Endothelial cell of umbilical vein (primary cell): ENCODE measurements around the gene PIRT. TPM values are rescaled to one million over a fixed set of nuclear protein-coding genes. Genes with fewer than 3 reads are reported as not detected.

Source experiments
- BruUV-seq: library from RNA; stranded (reverse); fragments of 400-500 nt; replicated peaks from 2 replicates; lab custom pipeline; 2021; lab: Mats Ljungman, UMichigan
- CTCF ChIA-PET: fragments of 300-600, 350-600 bp; sonication (Branson Sonifier 250); formaldehyde crosslinking; loops from one replicate; lab custom pipeline; 2021; ENCODE audit warnings: antibody characterized with exemption, inconsistent platforms; lab: Charles Lee
- POLR2A ChIA-PET: fragments of 300-600, 350-600 bp; sonication (Branson Sonifier 250); formaldehyde crosslinking; loops from one replicate; lab custom pipeline; 2021; ENCODE audit warnings: antibody characterized with exemption, inconsistent platforms; lab: Charles Lee
- DNase-seq: peaks from one replicate; pipeline ENCODE4 v3.0.0-alpha.2; 2011; ENCODE audit warnings: low read depth, low spot score
- FAIRE-seq: peaks from 2 replicates; lab custom pipeline; 2011; peaks lifted over from hg19 to GRCh38; lab: Jason Lieb, UNC
- H2AFZ ChIP-seq: 2 replicates; pipeline ENCODE4 v1.6.0; 2012; ENCODE audit warnings: low read depth, low read length, control low read depth, inconsistent platforms
- H3K27ac ChIP-seq: 2 replicates; pipeline ENCODE4 v1.5.1; 2011; ENCODE audit warnings: low read depth, mild to moderate bottlenecking, control low read depth, low read length, moderate library complexity; ENCODE audit not compliant: insufficient read depth
- H3K27me3 ChIP-seq, 2 experiments: 2 replicates each; pipeline versions ENCODE4 v1.6.0 to v1.6.1; 2011; ENCODE audit warnings: low read length in 2 of 2, mixed read lengths in 1 of 2; ENCODE audit not compliant: control insufficient read depth in 2 of 2, insufficient read depth in 2 of 2
- H3K36me3 ChIP-seq, 2 experiments: 2 replicates in 1 of 2; 3 replicates in 1 of 2; pipeline ENCODE4 v1.5.1; 2011; ENCODE audit warnings: low read length in 2 of 2, mild to moderate bottlenecking in 1 of 2, moderate library complexity in 1 of 2; ENCODE audit not compliant: control insufficient read depth in 2 of 2, insufficient read depth in 2 of 2; ENCODE audit errors: extremely low read depth in 1 of 2
- H3K4me1 ChIP-seq: 3 replicates; pipeline ENCODE4 v1.5.1; 2011; ENCODE audit warnings: mild to moderate bottlenecking, low read length; ENCODE audit not compliant: control insufficient read depth, insufficient read depth; ENCODE audit errors: extremely low read depth
- H3K4me2 ChIP-seq: 2 replicates; pipeline ENCODE4 v1.6.1; 2011; ENCODE audit warnings: low read length, control low read depth, mixed read lengths; ENCODE audit not compliant: insufficient read depth
- H3K4me3 ChIP-seq, 3 experiments: fragments of 200-600 bp in 1 of 3; sonication (generic), shearing (Covaris generic) in 1 of 3; replicated peaks in 1 of 3; 2 replicates each; pipeline ENCODE4 v1.5.1; 2011 to 2016; ENCODE audit warnings: control low read depth in 3 of 3, low read length in 3 of 3, mild to moderate bottlenecking in 2 of 3, inconsistent platforms in 1 of 3, low read depth in 1 of 3, moderate library complexity in 1 of 3; ENCODE audit not compliant: insufficient read depth in 1 of 3
- H3K79me2 ChIP-seq: 2 replicates; pipeline ENCODE4 v1.6.0; 2012; ENCODE audit warnings: low read length, inconsistent platforms; ENCODE audit not compliant: control insufficient read depth, insufficient read depth
- H3K9ac ChIP-seq: replicated peaks from 2 replicates; pipeline ENCODE3; 2011; ENCODE audit warnings: low read length, control low read depth; ENCODE audit not compliant: insufficient read depth; ENCODE audit errors: extremely low read depth
- H3K9me1 ChIP-seq: replicated peaks from 3 replicates; pipeline ENCODE4 v1.6.0; 2011; ENCODE audit warnings: mild to moderate bottlenecking, low read length; ENCODE audit not compliant: control insufficient read depth, insufficient read depth; ENCODE audit errors: extremely low read depth
- H3K9me3 ChIP-seq: replicated peaks from 2 replicates; pipeline ENCODE4 v1.5.1; 2012; ENCODE audit warnings: low read length, inconsistent platforms; ENCODE audit not compliant: control insufficient read depth, insufficient read depth
- H4K20me1 ChIP-seq: replicated peaks from 2 replicates; pipeline ENCODE3; 2011; ENCODE audit warnings: mild to moderate bottlenecking, low read length; ENCODE audit not compliant: control insufficient read depth, insufficient read depth; ENCODE audit errors: extremely low read depth
- EZH2 ChIP-seq: IDR thresholded peaks from 2 replicates; pipeline ENCODE4 v1.6.1; 2012; ENCODE audit warnings: borderline replicate concordance, low read depth, mild to moderate bottlenecking, moderate library complexity, low read length, inconsistent platforms; ENCODE audit not compliant: severe bottlenecking
- FOS ChIP-seq: IDR thresholded peaks from 2 replicates; pipeline ENCODE4 v1.6.1; 2011; ENCODE audit warnings: mild to moderate bottlenecking, low read length, moderate library complexity, borderline replicate concordance; ENCODE audit not compliant: insufficient read depth
- GATA2 ChIP-seq: IDR thresholded peaks from 2 replicates; pipeline ENCODE4 v1.7.0; 2011; ENCODE audit warnings: low read depth, mild to moderate bottlenecking, moderate library complexity, mixed read lengths, low read length; ENCODE audit not compliant: insufficient read length, insufficient read depth
- JUN ChIP-seq: IDR thresholded peaks from 2 replicates; pipeline ENCODE4 v1.6.1; 2011; ENCODE audit warnings: borderline replicate concordance, low read depth; ENCODE audit not compliant: insufficient read length, insufficient read depth
- MYC ChIP-seq: IDR thresholded peaks from one replicate; pipeline ENCODE4 v1.6.1; 2011; ENCODE audit warnings: mild to moderate bottlenecking, low read depth, low read length
- POLR2A ChIP-seq: IDR thresholded peaks from 2 replicates; pipeline ENCODE4 v1.6.1; 2012; ENCODE audit warnings: low read depth, mild to moderate bottlenecking, control low read depth, low read length
- POLR2AphosphoS5 ChIP-seq: IDR thresholded peaks from 2 replicates; pipeline ENCODE4 v1.6.1; 2012; ENCODE audit warnings: low read depth, mild to moderate bottlenecking, control low read depth, low read length, moderate library complexity; ENCODE audit not compliant: insufficient read depth
- dilution Hi-C: fragments of 300-500 bp; cut with MboI; formaldehyde crosslinking; loops from one replicate; pipeline ENCODE4 v1.15.0; 2019; ENCODE audit warnings: low sequenced_read_pairs; ENCODE audit not compliant: extremely low pct_ligation_motif_present
- intact Hi-C: fragments of 100-400 bp; cut with micrococcal nuclease; formaldehyde crosslinking; loops from one replicate; pipeline ENCODE4 v1.10.0; 2022
- polyA plus RNA-seq, 4 experiments: library from polyadenylated mRNA; depleted of rRNA in 3 of 4; stranded (reverse) in 3 of 4; unstranded in 1 of 4; fragments of >200 nt; gene quantifications; 2 replicates each; pipeline versions ENCODE4 v1.2.1 to v1.2.3, GENCODE V29; 2011 to 2012; ENCODE audit warnings: missing spikeins in 1 of 4
- total RNA-seq: library from RNA; stranded (reverse); gene quantifications from 2 replicates; pipeline ENCODE4 v1.2.3, GENCODE V29; 2021
- TF ChIP-seq, protein P1 (sequence below): IDR thresholded peaks from 2 replicates; pipeline ENCODE4 v1.6.1; 2011; ENCODE audit not compliant: insufficient read depth, insufficient read length
- TF ChIP-seq, protein P2 (sequence below), 2 donors: IDR thresholded peaks; 1 replicate in 1 of 2; 2 replicates in 1 of 2; pipeline ENCODE4 v1.5.1; 2011; ENCODE audit warnings: low read length in 2 of 2, mild to moderate bottlenecking in 2 of 2, moderate library complexity in 2 of 2, control low read depth in 1 of 2, inconsistent platforms in 1 of 2, low read depth in 1 of 2; ENCODE audit not compliant: insufficient read depth in 1 of 2; ENCODE audit errors: extremely low read depth in 1 of 2

PIRT gene
- total and polyA plus RNA-seq, 2 donors (not counting 3 experiments of a cell fraction or from before 2014, with no cell fraction given): not detected

DNA sequence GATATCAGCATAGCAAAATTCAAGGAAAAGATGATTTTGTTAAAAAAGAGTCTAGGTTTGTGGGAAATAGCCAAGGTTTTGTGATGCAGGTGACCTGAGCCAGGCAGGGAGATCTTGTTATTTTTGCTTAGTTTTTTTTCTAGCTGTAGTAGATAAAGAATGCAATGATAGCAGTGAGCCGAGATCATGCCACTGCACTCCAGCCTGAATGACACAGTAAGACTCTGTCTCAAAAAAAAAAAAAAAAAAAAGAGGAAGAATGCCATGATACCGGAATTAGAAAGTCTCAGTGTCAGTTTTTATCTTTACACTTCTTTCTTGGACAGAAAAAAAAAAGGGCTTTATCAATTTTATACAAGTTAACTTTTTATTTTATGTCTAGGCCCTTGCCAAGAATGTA, 61.5 kb downstream of the PIRT start:
- POLR2A ChIA-PET: no interaction called here
- Histone ChIP-seq H3K9ac (no peak overlapping the region), H2AFZ (no peak overlapping the region), H3K27me3 (no peaks in the 10 kb centered on the region), H3K4me1 (no peaks in the 10 kb centered on the region), H3K79me2 (no peaks in the 10 kb centered on the region), H4K20me1 (no peaks in the 10 kb centered on the region), H3K36me3 (no peaks in the 10 kb centered on the region), H3K4me2 (no peak overlapping the region), H3K9me3 (no peaks in the 10 kb centered on the region), H3K27ac (no peak overlapping the region), H3K9me1 (no peaks in the 10 kb centered on the region), H3K4me3 (no peak overlapping the region)
- DNase-seq (no peak), FAIRE-seq (no peak)
- intact Hi-C loops (no loop called here), dilution Hi-C loops (no loop called here)
- CTCF ChIA-PET: no interaction called here
- BruUV-seq: no TSS peak
- no peak for TF ChIP-seq JUN
- TF ChIP-seq, protein P1, sequence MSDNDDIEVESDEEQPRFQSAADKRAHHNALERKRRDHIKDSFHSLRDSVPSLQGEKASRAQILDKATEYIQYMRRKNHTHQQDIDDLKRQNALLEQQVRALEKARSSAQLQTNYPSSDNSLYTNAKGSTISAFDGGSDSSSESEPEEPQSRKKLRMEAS: no peak
- TF ChIP-seq, protein P2, sequence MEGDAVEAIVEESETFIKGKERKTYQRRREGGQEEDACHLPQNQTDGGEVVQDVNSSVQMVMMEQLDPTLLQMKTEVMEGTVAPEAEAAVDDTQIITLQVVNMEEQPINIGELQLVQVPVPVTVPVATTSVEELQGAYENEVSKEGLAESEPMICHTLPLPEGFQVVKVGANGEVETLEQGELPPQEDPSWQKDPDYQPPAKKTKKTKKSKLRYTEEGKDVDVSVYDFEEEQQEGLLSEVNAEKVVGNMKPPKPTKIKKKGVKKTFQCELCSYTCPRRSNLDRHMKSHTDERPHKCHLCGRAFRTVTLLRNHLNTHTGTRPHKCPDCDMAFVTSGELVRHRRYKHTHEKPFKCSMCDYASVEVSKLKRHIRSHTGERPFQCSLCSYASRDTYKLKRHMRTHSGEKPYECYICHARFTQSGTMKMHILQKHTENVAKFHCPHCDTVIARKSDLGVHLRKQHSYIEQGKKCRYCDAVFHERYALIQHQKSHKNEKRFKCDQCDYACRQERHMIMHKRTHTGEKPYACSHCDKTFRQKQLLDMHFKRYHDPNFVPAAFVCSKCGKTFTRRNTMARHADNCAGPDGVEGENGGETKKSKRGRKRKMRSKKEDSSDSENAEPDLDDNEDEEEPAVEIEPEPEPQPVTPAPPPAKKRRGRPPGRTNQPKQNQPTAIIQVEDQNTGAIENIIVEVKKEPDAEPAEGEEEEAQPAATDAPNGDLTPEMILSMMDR (IDR thresholded peaks at IDR 0.05; ENCODE audit: extremely low read depth in 1 of 2, insufficient read depth in 1 of 2, low read depth in 1 of 2, low read length in 2 of 2): no peak
- no peak for TF ChIP-seq POLR2AphosphoS5
- no peak for TF ChIP-seq EZH2
- TF ChIP-seq POLR2A: no peak
- no peak for TF ChIP-seq FOS
- no peak for TF ChIP-seq MYC
- TF ChIP-seq GATA2: no peak
